GM18498 (cell line): ENCODE measurements around the gene DNM3.

ENCODE experiments used
- ATAC-seq: cut with Tn5 transposase; IDR thresholded peaks from one replicate; pipeline ENCODE4 v1.9.1; 2021; ENCODE audit warnings: mild to moderate bottlenecking, moderate library complexity; ENCODE audit not compliant: unreplicated experiment

Gene DNM3

DNA sequence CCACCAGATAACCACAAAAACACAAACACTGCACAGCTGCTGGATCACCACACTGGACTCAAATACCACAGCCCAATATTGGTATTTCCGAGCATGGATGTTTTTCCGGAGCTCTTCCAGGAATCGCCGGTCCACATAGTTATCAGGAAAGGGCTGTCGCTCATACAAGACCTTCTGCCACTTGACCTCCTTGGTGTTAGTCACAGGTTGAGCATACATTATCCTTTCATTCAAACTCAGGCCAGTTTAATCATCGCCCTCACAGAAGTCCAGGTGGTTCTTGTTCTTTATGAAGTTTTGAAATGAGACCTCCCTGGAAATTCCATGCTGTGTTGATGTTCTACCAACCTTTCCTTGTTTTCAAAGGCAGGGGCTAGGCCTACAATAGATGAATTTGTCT, 601.1 kb downstream of the DNM3 start:
- ATAC-seq, result no peak

DNA sequence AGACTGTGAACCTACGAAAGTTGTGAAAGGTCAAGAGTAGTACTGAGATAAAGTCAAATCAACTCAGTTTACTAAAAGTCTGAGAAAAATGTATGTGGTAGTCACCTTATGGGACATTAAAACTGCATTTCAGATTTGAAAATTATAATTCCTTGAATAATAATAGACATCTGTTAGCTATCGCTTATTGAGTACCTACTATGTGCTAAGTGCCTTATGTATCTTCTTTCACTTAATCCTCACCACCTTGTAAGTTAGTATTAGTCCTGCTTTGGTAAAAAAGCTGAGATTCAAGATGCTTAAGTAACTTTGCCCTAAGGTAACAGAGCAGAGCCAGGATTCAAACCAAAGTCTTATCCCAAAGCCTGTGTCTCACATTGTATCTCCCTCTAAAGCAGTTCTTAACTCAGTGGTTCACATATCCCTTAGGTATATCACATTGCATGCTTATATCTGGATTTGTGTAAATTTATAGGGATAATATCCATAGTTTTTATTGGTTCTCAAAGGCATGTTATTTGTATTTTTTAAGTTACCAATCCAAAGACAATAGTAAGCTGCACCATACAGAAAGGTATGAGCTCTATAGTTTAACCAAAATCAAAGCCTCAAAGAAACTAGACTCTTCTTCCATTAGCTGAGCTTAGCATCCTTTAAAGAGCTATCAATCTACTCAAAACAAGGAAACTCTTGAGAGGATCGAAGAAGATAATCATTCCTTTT, 601.7 kb downstream of the DNM3 start:
- no peak for ATAC-seq

DNA sequence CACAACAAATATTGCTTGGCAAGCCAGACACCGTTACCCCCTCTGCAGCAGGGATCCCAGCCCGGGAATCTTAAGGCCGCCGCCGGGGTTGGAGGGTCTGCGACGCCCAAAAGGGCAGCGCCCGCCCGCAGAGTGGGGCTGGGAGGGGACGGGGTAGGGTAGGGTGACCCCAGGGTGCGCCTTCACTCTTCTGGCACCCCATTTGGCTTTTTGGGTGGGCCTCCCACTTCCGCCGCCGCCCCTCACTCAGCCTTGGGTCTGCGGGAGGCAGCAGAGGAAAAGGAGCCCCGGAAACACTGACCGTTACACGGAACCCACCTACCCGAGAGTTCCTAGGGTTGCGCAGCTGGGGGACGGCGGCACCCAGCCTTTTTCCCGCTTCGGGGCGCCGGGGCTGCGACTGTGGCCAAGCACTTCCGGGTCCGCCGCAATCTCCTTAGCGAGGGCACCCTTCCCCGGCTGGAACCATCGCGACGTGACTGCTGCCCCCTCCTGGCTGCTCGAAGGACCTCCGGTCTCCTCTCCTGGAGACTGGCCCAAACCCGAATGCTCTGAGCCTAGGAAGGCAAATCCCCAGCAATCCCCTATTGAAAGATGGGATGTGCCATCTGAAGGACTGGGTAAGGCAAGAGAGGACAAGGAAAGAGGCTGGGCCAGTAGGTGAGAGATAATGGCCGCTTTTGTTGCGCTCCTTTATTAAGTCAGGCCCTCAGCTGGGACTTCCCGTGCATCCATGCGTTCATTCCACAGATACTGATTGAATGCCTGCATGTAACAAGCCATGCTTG, 602.6 kb downstream of the DNM3 start, which contains the start of gene PIGC:
PIGC (minus strand) TSS at position 404 of the 788 bp plus-strand sequence. CDS start 1,447 bp downstream, outside the sequence.
- peak; percentile 99 for ATAC-seq

DNA sequence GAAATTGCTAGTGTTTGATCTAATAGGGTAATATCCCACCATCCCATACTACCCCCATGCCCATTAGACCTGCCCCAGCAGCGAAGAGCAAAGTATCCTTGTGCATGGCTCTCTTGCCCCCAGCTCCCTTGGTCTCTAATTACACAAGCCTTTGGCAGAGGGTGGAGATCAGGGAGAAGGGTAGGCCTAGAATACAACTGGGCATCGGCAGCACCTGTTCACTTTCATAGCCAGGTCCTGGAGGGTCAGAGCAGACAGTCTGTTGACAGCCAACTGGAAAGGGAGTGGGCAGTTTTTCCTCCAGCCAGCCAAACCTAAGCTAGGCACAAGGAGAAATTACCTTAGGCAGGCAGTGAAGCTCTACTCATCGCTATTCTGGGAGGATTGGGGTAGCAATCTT, 605.2 kb downstream of the DNM3 start:
- no peak for ATAC-seq

- ATAC-seq, result no peak
These were observed 606.3 kb downstream of the DNM3 start for GRCh38 chr1:172447641-172448040.

DNA sequence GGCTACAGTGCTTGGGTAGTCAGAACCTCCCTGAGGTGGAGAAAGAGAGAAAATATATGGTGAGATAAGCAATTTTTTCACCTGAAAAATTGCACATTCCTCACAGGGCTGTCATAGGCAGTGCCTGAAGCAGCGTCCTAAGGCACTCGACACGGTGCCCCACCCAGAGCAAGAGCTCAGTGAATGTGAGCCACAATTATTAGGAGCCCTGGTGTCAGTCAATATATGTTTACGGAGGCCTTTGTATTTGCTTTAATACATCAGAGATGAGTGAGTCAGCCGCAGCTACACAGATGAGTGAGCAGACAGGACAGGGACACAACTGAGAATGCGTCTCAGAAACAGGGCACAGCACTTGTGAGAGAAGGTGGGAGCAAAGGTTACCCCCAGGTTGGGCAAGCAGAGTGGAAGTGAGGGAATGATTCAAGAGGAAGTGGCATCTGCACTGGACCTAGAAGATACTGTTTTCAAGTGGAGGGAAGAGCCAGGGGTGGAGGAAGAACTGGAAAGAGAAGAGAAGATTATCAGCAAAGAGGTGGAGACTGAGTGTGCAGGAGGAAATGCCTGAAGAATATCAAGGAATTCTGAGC, 607.8 kb downstream of the DNM3 start:
- no peak for ATAC-seq

DNA sequence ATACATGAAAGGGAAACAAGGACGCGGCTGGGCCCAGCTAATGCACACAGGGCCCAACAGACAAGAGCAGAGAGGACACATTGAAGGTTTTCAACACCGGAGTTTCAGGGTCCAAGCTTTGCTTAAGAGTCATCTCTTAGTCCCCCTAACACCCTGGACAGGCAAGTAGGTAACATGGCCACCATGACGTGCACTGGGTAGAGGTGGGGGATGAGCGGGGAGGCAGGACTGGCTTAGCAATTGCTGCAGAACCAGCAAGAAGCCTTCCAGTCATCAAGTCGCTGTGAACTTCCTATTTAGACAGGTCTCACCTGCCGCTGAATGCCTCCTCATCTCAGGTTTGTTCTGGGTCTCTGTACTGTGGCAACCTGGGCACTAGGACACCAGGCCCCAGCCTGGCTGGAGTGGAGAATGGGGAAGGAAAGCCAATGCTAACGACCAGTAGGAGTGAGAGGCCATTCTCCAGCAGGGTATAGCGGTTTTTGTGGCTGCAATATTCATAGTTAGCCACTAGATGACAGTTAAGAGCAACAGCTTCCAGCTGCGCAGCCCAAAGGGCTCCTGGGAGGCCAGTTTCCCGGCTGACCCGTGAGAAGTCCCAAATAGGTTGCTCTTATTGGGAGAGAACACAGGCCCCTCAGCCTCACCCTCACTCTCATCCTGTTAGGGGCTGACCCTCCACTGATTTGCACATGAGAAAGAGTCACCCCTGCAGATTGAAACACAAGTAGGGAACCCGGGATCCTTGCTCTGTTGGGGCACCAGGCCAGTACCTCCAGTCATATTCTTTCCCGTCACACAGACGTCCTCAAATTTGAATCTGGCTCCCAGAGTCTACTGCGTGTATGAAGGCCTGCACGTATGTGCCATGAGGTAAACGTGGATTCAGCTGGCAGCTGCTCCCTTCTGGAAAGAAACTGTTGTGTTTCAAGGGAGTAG, 608.6 kb downstream of the DNM3 start:
- ATAC-seq, result peak; percentile 94

DNA sequence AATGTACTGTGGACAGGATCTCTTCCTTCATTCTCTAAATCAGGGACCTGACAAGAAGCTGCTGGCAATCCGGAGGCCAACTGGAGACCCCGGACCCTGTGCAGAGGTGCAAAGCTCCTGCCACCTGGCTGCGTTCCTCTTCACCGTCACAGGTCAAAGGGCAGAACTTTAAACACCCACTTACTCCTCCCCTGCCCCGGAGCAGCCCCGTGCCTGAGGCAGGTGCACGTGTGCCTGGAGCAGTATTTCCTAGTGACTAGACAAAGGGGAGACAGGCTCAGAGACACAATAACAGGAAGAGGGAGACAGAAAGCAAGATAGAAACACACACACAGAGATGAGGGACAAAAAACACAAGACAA, 609.2 kb downstream of the DNM3 start:
- ATAC-seq, result no peak

GRCh38 chr1:172451002-172451443, 609.7 kb downstream of the DNM3 start:
- ATAC-seq, result no peak

DNA sequence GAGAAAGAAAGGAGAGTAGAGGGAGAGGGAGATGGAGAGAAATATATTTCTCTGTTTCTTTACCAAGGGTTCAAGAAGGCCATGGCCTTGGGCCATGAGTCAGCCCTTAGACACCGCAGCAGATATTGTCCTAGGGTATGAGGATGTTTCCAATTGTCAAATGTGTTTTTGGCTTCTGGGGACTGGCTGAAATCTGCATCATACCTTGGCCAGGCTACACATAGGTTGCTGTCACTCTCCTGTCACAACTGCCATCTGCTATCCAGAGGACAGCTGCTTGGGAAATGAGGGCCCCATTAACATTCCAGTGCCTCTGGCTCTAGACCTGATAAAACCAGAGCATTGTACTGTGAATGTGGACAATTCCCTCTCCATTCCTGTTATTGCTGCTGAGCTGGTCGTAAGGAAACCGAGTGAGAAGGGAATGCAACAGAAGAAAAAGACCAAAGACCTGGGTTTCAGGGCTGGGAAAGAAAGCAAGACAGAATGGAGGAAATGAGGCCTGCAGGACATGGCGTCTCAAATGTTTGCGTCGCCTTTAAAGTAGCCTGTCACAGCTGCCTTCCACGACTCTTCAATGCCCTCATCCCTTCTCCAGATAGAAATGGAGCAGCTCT, 611.3 kb downstream of the DNM3 start:
- ATAC-seq, result no peak

DNA sequence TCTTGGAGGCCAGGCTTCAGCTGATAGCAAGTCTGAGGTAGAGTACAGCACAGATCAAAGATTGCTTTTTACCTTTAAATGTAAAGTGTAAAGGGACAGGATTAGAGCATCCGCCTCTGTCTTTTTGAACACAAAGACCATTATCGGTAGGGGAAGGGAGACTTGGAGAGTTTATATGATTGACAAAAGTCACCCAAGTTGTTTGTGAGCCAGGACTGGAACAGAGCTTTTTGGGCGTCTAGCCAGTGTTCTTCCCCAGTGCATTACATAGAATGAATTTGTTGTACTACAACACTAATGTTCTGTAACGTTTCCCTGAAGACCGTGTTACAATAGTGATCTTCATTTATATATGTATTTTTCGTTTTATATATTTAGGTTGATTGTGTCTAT, 611.9 kb downstream of the DNM3 start:
- no peak for ATAC-seq

DNA sequence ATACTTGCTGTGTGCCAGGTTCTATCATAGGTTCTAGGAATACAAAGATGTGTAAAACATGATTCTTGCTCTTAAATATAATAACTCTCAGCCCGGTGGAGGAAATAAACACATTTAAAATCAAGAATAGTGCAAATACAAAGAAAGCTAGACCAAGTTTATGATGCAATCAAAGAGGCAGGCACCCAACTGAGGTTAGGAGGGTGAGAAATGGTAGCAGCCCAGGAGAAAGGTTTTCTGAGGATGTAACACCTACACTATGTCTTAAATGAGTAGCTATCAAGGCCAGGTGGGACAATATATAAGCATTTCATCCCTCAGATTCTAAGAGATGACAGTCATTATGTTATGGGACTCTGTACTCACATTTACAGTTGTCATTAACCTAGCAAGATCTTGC, 612.3 kb downstream of the DNM3 start:
- ATAC-seq, result no peak

- no peak for ATAC-seq
These were observed 614.2 kb downstream of the DNM3 start for GRCh38 chr1:172455451-172455850.

DNA sequence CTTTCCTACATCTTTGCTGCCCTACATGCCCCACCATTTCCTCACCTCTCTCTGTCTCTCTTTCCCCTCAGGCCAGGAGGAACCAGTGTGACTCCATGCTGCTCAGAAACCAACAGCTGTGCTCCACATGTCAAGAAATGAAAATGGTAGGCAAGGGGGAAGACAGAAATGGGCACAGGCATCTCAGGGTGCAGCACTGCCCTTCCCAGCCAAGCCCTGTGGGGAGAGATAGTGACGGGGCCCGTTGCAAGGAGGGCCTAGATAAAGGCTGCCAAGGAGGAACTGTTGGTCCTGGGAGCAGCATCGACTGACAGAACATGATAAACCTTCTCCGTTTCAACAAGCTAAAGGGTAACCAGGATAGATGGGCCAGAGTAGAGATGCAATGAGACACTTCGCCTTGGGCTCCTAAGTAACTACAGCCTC, 615.1 kb downstream of the DNM3 start:
- ATAC-seq, result no peak

DNA sequence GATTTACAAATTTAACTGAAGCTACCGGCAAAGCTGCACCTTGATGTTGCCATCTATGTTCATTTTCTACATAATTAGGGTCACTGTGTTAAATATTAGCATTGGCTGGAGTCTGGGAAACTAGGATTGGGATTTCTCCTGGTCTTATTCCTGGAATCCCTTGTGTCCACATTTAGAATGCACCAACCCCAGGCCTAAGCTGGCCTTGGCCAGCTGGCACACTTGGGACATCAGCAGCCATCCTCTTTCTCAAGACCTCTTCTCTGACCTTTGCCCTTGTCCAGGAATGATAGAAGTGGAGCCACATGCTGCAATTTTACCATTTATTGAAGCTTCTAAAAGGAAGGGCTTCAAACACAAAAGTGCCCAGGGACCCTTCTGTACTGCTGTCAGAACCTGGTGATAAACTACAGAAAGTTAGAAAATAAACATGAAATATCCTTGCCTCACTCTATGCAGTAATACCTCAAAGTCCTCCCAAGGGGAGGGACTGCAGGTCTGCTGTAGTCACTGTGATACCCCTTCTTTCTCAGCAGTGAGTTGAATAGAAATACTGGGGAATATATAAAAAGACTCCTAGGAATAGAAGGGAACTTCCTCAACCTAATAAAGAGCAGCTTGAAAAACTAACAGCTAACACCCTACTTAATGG, 616.3 kb downstream of the DNM3 start:
- ATAC-seq, result no peak

GRCh38 chr1:172460177-172460576, 618.9 kb downstream of the DNM3 start:
- no peak for ATAC-seq

GRCh38 chr1:172460887-172461315, 619.6 kb downstream of the DNM3 start:
- ATAC-seq, result no peak
